ENCODE measurements around the gene DBN1.

DBN1 gene

GRCh38 chr5:177515580-177515979 lies 42.1 kb upstream of the DBN1 start:
- H3K4me3 ChIP-seq (ENCODE audit: low read depth, low read length), result peak overlapping the region; percentile 91
- TF ChIP-seq CTCF (IDR thresholded peaks at IDR 0.05; ENCODE audit: borderline replicate concordance, insufficient read depth, low read depth, low read length), result no peak

GRCh38 chr5:177514541-177514940 lies 41.1 kb upstream of the DBN1 start:
- TF ChIP-seq CTCF (IDR thresholded peaks at IDR 0.05; ENCODE audit: borderline replicate concordance, insufficient read depth, low read depth, low read length), result no peak
- no peak overlapping the region for H3K4me3 ChIP-seq (ENCODE audit: low read depth, low read length)

GRCh38 chr5:177513500-177513899 lies 40.1 kb upstream of the DBN1 start:
- no peak for TF ChIP-seq CTCF (IDR thresholded peaks at IDR 0.05; ENCODE audit: borderline replicate concordance, insufficient read depth, low read depth, low read length)

GRCh38 chr5:177512736-177513380 lies 39.4 kb upstream of the DBN1 start:
- no peak for TF ChIP-seq CTCF (IDR thresholded peaks at IDR 0.05; ENCODE audit: borderline replicate concordance, insufficient read depth, low read depth, low read length)
- no peak overlapping the region for H3K4me3 ChIP-seq (ENCODE audit: low read depth, low read length)

More at GRCh38 chr5:177513500-177513899, 40.1 kb upstream of the DBN1 start:
- no peak overlapping the region for H3K4me3 ChIP-seq (ENCODE audit: low read depth, low read length)

- no peak for TF ChIP-seq CTCF (IDR thresholded peaks at IDR 0.05; ENCODE audit: borderline replicate concordance, insufficient read depth, low read depth, low read length)
- H3K4me3 ChIP-seq (ENCODE audit: low read depth, low read length), result no peak overlapping the region
These were observed 38.6 kb upstream of the DBN1 start for GRCh38 chr5:177511796-177512675.

GRCh38 chr5:177511181-177511580 lies 37.7 kb upstream of the DBN1 start:
- no peak for TF ChIP-seq CTCF (IDR thresholded peaks at IDR 0.05; ENCODE audit: borderline replicate concordance, insufficient read depth, low read depth, low read length)
- H3K4me3 ChIP-seq (ENCODE audit: low read depth, low read length), result no peak overlapping the region

All from GM12875 (cell line).